ENCODE data around the gene LGR4. TPM values are rescaled to one million over a fixed set of nuclear protein-coding genes. Genes with fewer than 3 reads are reported as not detected.

Gene LGR4
- total and polyA plus RNA-seq, 2 of the 13 experiments (the other 11 are each of a cell fraction or from before 2014, with no cell fraction given): 42.1 to 68.7 TPM

DNA sequence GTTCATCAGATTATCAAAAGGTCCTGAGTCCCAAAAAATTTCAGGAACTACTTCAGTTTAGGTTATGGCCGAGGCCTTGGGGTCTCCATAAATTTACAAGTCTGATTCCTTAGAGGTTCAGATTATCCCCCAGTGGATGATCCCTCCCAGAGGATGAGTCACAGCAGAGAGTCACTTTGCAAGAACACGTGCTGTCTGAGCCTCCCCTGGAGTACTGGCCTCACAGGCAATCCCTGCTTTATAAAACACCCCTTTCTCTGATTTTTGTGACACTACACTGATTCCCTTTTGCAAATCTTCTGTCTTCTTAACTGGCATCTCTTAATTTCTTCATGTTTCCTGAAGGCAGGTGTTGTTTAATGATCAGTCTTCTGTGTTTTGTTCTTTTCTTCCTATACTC lies 154.8 kb downstream of the LGR4 start:
- no peak for DNase-seq (ENCODE audit: low spot score)

More for the DNA sequence above, 154.8 kb downstream of the LGR4 start:
- POLR2A ChIA-PET: no interaction called here
- H3K4me2 ChIP-seq (ENCODE audit: low read depth, low read length): no peak overlapping the region
- H3K9me3 ChIP-seq (ENCODE audit: low read length): no peaks in the 10 kb centered on the region
- H3K79me2 ChIP-seq (ENCODE audit: insufficient read depth, low read length): no peaks in the 10 kb centered on the region
- no peak overlapping the region for H2AFZ ChIP-seq (ENCODE audit: low read length)
- no peak for ATAC-seq
- intact Hi-C loops (cut with micrococcal nuclease; ENCODE audit: unreplicated experiment) (no loop called here), in situ Hi-C loops (cut with HindIII; ENCODE audit: extremely low pct_ligation_motif_present, low pct_unique_long_range_greater_than_20kb) (no loop called here)
- H3K4me1 ChIP-seq (ENCODE audit: insufficient read depth, low read length): peaks cover 45% of the 10 kb centered on the region
- TF ChIP-seq AKAP8 (CRISPR knock-in tag; IDR thresholded peaks at IDR 0.05) (no peak), FOSL2 (CRISPR knock-in tag; IDR thresholded peaks at IDR 0.05) (peak; percentile 61; the same call in 1 of the 2 replicates)
- no peak overlapping the region for H3K9ac ChIP-seq (ENCODE audit: insufficient read depth, low read depth, low read length)
- no peak for FAIRE-seq
- WGBS (ENCODE audit: low lambda C conversion rate): 91% methylated on average over 2 of the region's 2 CpGs
- H3K27me3 ChIP-seq (ENCODE audit: control insufficient read depth in 1 of 2, insufficient read depth in 2 of 2, low read length in 2 of 2): no peaks in the 10 kb centered on the region
- no peak overlapping the region for H3K4me3 ChIP-seq (replicated peaks in 1 of 3; ENCODE audit: insufficient read depth in 1 of 3, low read depth in 2 of 3, low read length in 3 of 3)
- no peak overlapping the region for H3K27ac ChIP-seq (ENCODE audit: extremely low read length, insufficient read depth, low read length)
- no peaks in the 10 kb centered on the region for H4K20me1 ChIP-seq (ENCODE audit: insufficient read depth, low read length)
- no TSS peak for BruUV-seq (replicated peaks)
- no peaks in the 10 kb centered on the region for H3K36me3 ChIP-seq (replicated peaks in 1 of 2; ENCODE audit: control insufficient read depth in 1 of 2, insufficient read depth in 2 of 2, low read length in 2 of 2)
- CTCF ChIA-PET (ENCODE audit: low intra/inter-chr PET ratio, low total read pairs): no interaction called here

Small RNAs within 50 kb of the gene (microRNA-seq; reads per million reads assigned to microRNA genes)
- not detected for gene MIR8087

Small RNAs within 50 kb of the gene (small RNA-seq; reads per million reads assigned to genes)
- gene AC100771.1 (ENCODE audit: insufficient read depth in 2 of 3, insufficient read length in 3 of 3, low read depth in 2 of 3, low replicate concordance in 1 of 3) (0 reads per million in 3 experiments), gene MIR8087 (ENCODE audit: insufficient read depth in 2 of 3, insufficient read length in 3 of 3, low read depth in 2 of 3, low replicate concordance in 1 of 3) (0 reads per million in 3 experiments), gene RNA5SP339 (ENCODE audit: insufficient read depth in 2 of 3, insufficient read length in 3 of 3, low read depth in 2 of 3, low replicate concordance in 1 of 3) (0 reads per million in 3 experiments)

Other genes starting within 250 kb of the LGR4 start
- gene CCDC34, start 109.6 kb downstream of the LGR4 start, total RNA-seq (2016; rRNA removed; fragmentation: Illumina TruSeq; extraction: Trizol): 34.3 and 37.9 TPM in 2 replicates
- gene CCDC34, start 109.6 kb downstream of the LGR4 start, polyA plus RNA-seq (2011; rRNA removed): 3.2 and 7.6 TPM in 2 replicates
- gene LIN7C, start 34.0 kb upstream of the LGR4 start, total RNA-seq (2016; rRNA removed; fragmentation: Illumina TruSeq; extraction: Trizol): 37.2 and 65.8 TPM in 2 replicates
- 12.7 and 14.8 TPM in 2 replicates for gene LIN7C, start 34.0 kb upstream of the LGR4 start, polyA plus RNA-seq (2011; rRNA removed)
- gene BDNF, start 227.7 kb upstream of the LGR4 start, total RNA-seq (2016; rRNA removed; fragmentation: Illumina TruSeq; extraction: Trizol): 0.02 TPM in 1 of 2 replicates, not detected in the other
- gene BDNF, start 227.7 kb upstream of the LGR4 start, polyA plus RNA-seq (2011; rRNA removed): not detected in 2 replicates

Measured in HepG2 (cell line).